GM19397 (cell line): Measurements from ENCODE around the gene BMPR1B.
"Not testable (repeated sequence)": the region's sequence is repeated elsewhere in the genome, so short reads cannot be mapped to it uniquely, and the experiment has no call there.

Experiments
- ATAC-seq: cut with Tn5 transposase; IDR thresholded peaks from one replicate; pipeline ENCODE4 v1.9.1; 2021; ENCODE audit warnings: mild to moderate bottlenecking, moderate library complexity; ENCODE audit not compliant: unreplicated experiment

BMPR1B gene

DNA sequence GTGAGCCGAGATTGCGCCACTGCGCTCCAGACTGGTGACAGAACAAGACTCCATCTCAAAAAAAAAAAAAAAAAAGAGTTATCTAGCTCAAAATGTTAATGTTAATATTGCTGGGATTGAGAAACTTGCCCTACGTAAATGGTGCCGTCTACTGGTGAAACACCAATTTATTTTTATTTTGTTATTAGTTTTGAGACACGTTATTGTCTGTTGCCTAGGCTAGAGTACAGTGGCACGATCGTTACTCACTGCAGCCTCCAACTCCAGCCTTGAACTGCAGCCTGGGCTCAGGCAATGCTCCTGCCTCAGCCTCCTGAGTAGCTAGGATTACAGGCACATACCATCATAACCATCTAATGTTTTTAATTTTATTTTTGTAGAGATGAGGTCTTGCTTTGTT is 262.8 kb downstream of the BMPR1B start:
- no peak for ATAC-seq

DNA sequence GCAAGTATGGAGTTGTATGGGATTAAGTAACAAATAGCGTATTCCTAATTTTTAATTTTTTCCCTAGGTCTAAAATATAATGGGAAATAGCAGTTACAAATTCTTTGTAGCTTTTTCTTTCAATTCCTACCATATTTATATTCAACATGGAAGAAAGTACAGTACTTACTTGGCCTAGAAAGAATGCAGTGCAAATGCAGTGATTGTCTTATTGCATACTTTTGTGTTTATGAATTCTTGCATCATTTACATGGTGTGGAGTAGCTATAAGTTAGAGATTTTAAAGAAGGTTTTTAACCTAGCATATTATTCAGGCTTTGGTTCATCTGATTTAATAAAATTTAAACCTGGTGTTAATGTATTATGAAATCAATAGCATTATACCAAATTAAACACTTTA is 263.3 kb downstream of the BMPR1B start:
- no peak for ATAC-seq

DNA sequence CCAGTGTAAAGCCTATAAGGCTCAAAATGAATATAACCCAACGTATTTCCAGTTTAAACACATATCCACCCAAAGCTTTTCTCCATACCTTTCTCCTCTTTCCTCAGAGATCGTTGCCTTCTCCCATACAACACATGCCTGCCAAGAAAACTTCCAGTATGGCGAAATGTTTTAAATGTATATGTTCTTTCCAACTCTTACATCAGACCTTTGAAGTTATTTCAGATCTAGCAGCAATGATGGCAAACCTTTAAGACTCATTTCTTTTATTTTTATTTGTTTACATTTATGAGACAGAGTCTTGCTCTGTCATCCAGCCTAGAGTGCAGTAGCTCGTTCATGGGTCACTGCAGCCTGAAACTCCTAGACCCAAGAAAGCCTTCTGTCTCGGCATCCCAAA is 265.4 kb downstream of the BMPR1B start:
- ATAC-seq: no peak

DNA sequence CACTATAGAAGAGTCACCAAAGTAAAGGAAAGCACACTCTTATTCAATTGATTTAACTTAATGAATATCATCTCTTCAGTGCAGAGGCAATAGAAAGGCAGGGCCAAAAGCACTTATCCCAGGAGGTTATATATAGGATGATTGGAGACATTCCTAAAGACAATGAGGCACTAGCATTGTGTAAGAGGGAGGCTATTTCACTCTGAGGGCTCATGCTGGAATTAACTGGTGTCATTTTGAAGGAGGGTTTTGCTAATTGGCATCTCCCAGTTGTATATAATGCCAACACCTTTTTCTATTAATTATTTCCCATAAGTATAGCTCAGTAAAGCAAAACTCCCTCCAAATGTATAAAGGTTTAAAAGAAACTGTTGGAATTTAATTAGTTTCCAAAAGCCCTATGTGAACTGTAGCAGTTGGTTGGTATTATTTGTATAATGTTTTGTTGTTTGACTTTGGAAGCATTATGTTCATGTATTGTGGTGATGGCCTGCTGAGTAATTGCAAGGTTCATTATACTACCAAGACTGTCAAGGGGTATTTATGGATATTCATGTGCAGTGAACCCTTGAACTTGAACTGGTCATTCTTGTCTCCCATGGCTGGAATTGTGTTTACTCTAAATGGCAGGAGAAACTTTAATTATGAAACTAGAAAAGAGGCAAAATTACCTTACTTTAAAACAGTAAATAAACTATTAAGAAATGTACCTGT is 270.3 kb downstream of the BMPR1B start:
- ATAC-seq: no peak

DNA sequence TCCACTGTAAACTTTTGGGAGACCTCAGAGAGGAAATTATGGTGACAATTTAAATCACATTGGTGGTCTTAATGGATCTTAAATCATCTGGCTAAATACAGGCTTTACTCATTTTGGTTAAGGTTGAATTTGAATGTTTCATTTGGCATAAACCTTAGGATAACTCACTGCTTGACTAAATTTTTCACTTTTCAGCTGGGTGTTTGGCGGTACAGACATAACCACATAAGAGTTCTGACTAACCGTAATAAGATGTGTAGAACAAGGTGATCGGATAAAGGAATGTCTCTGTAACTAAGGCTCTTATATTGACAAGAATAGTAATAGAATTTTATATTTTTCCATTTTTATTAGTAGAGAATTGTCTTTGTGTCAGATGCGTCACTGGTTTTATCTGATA is 281.0 kb downstream of the BMPR1B start:
- no peak for ATAC-seq

DNA sequence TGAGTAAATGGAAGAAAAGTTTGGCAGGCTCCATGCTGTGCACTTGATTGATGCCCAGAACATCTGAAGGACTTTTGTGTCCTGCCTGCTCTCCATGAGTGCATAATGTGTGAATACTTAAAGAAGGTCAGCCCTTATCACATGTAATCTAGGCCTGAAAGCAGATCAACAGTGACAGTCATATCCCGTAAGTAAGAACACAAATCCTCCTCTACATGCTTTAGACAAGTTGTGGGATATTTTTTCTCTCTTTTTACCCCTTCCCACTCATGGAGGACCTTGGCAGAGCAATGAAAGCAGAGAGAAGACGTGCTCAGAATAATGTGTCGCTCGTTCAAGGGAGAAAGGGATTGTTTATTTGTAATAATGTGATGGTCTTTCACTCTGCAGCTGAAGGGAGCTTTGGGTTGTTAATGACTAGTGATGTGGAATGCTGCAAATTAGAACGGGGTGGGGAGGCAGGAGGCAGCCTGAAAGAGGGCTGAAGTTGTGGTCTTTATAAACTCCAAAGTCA is 286.6 kb downstream of the BMPR1B start:
- no peak for ATAC-seq

DNA sequence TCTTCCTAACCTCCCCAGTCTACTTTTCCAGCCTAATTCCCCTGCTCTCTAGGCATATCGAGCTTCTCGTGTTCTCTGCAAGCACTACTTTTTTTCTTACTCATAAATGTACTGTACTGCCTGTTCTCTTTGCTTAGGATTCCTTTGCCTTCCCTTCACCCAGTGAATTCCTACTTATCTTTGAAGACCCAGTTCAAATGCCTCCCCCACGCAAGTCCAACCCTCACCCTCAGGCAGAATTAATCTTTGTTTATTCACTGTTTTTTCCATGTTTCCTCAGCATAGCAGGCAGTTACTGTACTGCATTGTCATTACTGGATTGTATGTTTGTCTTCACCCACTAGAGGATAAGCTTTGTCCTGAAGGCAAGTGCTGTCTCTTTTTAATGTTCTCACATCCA is 287.7 kb downstream of the BMPR1B start:
- no peak for ATAC-seq

DNA sequence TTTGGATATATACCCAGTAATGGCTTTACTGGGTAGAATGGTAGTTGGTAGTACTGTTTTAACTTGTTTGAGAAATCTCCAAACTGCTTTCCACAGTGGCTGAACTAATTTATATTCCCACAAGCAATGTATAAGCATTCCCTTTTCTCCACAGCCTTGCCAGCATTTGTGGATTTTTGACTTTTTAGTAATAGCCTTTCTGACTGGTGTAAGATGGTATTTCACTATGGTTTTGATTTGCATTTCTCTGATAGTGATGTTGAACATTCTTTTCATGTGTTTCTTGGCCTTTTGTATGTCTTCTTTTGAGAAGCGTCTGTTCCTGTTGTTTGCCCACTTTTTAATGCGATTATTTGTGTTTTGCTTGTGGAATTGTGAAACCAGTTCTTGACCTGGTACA is 290.5 kb downstream of the BMPR1B start:
- ATAC-seq: no peak

DNA sequence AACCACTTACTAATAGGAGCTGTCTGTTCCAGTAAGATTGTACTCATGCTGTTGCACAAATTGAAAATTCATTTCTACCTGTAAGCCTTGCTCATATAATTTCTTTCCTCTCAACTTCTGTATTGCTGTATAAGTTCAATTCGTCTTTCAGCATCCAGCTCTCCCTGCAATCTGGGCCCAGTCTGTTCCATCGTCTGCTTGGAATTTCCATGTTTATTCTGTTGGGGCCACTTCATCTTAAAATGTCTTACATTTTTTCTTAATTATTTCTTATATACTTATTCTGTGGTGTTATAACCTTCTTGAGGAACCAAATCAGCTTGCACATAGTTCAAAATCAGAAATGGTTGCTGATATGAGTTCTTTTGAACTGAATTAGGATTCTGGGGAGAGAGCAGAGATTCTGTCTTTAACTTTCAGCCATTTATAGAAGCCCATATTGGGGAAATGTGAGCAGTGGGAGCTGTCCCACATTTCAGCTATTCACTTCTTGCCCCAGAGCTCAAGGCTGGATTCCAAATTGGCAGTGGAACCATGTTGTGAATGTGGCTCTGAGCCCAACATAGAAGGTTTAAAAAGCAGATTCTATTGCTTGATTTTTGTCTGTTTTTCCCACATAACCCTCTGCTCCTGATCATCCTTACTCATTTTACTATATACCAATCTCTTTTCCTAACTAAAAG is 291.9 kb downstream of the BMPR1B start:
- ATAC-seq: no peak

DNA sequence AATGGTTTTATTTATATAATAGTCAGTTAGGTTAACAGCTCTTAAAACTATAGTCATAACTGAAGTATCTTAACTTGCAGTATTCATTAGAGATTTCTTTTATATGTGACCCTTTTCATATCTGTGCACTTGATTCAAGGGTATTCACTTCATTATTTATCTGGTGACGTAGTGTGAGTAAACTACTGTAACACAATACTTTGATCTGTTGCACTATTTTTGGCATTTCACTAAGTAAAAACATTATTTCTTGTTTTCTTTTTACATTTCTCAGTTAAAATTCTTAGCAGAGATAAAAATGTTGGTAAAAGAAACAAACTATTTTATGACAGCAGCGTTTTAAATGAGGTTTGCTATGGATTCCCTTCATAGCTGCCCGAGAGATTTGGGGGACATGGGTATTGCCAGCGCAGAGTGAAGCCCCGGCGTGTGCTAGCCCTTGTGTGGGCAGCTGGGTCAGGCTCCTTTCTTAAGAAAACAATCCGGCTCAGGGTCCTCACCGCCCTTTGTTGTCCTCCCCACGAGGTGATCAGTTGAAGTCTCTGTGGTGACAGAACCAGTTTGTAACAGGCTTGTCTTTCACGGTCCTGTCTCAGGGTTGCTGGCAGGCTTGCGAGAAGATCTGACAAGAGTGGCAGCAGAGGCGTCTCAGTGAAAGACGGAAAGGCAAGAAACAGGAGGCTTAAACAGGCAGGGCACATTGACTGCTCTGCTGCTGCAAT is 293.4 kb downstream of the BMPR1B start:
- ATAC-seq: no peak

DNA sequence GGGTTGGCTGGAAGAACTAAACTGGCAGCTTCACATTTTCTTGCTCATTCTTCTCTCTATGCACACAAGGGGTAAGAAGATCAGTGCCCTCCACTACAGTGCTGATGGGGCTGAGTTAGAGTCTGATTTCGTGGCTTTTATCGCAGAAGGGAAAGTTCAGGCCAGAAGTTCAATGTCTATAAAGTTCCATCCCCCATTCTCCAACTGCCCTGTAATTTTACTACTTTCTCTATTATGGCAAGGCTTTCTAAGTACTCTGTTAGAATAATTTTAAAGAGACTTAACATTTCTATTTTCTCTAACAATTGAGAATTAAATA is 293.9 kb downstream of the BMPR1B start:
- ATAC-seq: no peak

DNA sequence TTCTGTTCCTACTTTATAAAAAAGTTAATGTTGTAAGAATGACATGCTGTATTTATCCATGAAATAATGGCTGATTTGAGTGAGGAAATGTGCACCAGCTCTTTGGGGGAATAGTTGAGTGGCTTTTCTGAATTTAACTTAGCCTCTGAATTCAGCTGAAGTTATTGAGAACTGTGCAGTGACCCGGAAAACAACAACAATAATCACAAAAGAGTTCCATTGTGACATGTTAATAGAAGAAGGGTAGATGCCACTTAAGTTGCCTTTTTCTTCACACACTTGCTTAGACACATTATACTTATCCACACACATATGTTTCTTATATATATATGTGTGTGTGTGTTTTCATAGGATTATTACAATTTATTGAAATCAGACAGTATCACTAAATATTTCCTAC is 301.2 kb downstream of the BMPR1B start:
- ATAC-seq: no peak

DNA sequence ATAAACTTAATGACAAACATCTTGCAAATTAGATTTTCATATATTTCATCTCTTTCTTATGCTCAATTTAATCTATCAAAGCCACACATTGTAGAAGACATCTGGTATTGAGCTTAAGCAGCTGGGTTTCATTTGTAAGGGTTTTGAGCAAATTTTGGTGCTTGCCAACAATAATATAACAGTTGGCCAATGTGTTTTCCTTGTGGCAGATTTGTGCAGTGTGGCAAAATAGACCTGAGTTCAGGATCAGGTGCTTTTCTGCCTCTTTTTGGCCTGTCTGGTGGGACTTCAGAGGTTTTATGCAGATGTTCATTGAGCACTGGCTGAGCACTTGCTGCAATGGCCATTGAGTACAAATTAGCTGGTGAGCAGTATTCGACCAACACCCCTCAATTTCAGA is 301.9 kb downstream of the BMPR1B start:
- no peak for ATAC-seq

DNA sequence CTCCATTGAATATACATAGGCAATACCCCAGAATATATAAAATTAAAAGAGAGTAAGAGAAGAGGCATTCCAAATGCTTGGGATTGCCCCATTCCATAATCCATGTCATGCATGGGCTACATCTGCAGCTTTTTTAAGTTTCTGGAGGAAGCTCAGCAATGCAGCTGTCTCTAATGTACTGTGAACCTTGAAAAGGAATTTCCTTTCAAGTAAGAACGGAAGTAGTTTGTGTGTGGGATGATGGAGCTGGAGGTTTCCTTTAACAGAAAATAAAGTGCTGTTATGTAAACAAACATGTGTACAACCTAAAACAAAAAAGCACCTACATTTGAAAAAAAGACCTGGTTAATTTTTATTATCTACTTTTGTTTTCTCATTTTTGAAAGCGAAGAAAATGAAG is 303.5 kb downstream of the BMPR1B start:
- no peak for ATAC-seq

DNA sequence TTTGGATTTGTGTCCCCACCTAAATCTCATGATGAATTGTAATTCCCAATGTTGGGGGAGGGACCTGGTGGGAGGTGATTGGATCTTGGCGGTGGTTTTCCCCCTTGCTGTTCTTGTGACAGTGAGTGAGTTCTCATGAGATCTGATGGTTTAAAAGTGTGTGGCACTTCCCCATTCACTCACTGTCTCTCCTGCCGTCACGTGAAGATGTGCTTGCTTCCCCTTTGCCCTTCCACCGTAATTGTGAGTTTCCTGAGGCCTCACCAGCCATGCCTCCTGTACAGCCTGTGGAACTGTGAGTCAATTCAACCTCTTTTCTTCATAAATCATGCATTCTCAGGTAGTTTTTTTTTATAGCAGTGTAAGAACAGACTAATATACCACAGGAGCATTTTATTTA is 304.0 kb downstream of the BMPR1B start:
- ATAC-seq: not testable (repeated sequence)

DNA sequence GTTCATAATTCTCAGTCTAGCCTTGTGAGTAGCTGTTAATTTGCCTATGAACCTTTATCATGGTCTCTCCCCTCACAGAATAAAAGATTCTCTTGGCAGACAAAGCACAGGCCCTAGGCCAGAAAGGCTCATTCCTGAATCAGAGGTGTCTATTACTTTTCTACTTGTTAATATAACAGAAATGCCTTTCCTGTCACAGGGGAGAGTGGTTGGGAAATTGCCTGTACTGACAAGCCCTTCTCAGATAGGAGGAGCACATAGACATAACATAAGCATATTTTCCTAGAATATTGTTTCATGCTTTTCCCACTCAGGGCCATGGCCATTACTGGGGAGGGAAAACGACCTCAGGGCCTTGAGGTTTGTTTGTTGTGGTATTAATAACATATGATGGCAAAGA is 308.3 kb downstream of the BMPR1B start:
- ATAC-seq: no peak

DNA sequence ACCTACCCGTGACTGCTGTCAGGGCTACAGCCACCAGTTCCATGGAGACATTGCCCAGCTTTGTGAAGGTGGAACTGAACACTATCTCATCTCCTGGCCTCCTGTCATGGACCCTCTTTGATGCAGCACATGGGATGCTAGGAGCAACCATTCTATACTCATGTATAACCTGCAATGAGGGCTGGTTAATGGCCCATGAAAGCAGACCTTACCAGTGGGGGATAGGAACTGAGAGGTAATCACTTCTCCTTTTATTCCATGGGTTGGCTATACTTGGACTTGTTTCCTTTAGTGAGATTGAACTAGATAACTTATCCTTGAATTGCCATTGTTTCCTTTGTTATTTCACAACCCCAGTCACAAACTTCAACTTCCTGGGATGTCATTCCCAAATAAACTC is 310.6 kb downstream of the BMPR1B start:
- ATAC-seq: no peak

DNA sequence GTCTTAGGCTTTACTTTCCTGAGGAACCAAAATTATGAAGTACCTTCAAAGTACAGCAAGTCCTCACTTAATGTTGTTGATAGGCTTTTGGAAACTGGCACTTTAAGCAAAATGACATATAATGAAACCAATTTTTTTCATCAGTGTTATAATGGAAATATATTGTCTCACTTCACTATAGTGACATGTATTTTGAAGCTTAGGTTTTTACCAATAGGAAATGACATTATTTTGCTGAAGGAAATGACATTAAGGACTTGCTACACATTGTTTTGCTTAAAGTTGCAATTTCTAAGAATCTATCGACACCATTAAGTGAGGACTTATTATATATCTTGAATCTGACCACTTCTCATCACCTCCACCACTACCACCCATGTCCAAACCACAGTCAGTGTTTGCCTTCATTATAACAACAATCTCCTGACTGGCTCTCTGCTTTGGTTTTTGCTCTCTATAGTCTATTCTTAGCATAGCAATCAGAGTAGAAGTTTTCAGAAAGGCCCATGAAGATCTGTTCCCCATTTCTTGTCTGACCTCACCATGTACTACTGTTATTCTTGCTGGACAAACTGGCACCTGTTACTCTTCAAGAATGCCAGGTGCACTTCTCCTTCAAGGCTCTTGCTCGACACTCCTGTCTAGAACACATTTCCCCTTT is 311.2 kb downstream of the BMPR1B start:
- no peak for ATAC-seq

DNA sequence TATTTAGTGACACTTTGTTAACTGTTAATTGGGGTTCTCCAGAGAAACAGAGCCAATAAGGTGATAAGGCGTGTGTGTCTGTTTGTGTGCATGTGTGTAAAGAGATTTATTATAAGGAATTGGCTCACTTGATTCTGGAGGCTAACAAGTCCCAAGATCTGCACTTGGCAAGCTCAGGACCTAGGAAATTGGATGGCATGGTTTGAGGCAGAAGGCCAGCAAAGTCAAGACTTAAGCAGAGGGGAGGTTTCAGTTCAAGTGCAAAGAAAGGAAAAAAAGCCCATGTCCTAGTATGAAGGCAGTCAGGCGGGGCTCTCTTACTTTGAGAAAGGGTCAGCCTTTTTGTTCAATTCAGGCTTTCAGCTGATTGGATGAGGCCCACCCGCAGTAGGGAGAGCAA is 314.1 kb downstream of the BMPR1B start:
- no peak for ATAC-seq

DNA sequence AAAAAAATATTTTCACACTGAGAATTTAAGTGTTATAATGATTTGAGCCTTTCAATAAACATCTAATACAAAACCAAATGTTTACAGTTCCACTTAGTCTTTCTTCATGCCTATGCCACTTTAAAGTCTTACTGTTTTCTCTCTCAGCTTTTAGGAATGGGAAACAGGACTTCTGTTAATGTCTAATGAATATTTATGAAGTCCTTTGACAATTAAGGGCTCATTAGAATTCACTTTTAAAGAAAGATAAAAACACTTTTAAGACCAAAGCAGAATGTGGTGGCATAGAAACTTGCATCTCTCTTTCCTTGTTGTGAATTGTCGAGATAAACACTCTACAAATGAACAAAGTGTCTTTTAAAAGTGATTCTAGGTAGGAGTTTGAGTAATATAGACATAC is 315.9 kb downstream of the BMPR1B start:
- ATAC-seq: no peak

DNA sequence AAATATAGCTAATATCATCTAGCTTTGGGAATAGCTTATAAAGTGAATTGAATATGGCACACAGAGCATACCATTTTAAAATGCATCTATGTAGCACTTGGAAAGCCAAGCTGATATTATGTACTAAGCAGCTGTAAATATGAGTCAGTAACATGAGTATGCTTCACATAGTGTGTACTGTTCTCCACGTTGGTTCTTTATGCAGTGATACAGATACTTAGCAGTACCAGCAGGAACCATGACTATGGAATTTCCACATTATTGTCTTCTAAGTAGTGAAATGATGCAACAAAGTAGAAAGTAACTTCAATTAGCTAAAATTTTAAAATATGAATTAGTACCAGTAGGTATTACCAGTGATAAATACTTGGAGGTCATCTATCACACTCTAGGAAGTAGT is 320.1 kb downstream of the BMPR1B start:
- ATAC-seq: no peak

DNA sequence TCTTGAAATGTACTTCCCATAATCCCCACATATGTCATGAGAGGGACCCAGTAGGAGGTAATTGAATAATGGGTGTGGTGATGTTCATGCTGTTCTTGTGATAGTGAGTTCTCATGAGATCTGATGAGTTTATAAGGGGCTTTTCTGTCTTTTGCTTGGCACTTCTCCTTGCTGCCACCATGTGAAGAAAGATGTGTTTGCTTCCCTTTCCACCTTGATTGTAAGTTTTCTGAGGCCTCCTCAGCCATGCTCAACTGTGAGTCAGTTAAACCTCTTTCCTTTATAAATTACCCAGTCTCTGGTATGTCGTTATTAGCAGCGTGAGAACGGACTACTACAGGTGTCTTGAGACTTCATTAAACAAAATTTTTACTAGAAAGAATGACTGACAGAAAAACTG is 323.2 kb downstream of the BMPR1B start:
- no peak for ATAC-seq
